NOMO-1 treated with dmso at 0.1 percent for 144 hours (cell line): ENCODE measurements around the gene AP2B1.
"Not testable (repeated sequence)": the region's sequence is repeated elsewhere in the genome, so short reads cannot be mapped to it uniquely, and the experiment has no call there.

ENCODE experiments used
- DNase-seq: peaks from one replicate; lab custom pipeline; 2025; ENCODE audit not compliant: unreplicated experiment; lab: John Stamatoyannopoulos, UW

AP2B1 gene

DNA sequence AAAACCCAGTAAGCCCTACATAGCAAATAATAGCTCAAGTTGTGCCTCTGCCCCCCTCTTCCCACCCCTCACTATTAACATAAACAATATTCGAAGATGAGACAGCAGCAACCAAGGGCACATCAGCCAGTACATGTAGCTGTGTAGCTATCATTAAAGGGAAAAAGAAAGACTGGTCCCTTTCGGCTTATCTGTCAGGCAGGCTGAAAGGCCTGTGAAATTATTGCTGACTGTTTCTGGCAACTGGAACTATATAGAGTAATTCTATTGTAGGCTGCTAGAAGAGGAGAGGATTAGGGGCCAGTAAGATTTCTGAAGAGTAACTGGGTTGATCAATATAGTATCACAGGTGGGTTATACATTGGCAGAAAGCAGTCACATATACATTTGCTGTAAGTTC lies 107.8 kb downstream of the AP2B1 start:
- no peak for DNase-seq

DNA sequence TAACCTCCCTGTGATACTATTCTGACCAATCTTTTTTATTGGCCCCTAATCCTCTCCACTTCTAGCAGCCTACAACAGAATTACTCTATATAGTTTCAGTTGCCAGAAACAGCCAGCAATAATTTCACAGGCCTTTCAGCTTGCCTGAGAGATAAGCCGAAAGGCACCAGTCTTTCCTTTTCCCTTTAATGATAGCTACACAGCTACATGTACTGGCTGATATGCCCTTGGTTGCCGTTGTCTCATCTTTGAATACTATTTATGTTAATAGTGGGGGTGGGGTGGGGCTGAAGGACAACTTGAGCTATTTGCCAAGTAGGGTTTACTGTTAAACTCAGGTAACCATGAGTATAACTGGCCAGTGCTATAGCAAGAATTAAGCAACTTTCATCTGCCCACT lies 108.5 kb downstream of the AP2B1 start:
- no peak for DNase-seq

DNA sequence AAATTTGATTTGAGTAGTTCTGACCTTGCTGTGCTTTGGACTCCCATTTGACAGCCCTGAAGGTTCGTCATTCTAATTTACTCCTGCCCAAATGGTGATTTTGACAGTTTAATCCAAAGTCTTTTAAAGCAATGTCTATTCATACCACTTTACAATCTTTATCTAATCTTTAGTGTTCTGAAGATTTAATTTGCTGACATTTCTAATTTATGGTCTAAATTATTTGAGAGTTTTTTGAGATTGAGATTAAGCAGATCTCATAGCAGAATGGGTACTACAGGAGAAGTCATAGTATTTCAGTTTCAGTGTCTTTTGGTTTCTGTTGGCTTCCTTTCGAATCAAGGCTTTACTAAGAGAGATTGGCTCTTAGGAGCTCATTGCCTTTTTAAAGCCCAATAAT lies 111.7 kb downstream of the AP2B1 start:
- DNase-seq: no peak

DNA sequence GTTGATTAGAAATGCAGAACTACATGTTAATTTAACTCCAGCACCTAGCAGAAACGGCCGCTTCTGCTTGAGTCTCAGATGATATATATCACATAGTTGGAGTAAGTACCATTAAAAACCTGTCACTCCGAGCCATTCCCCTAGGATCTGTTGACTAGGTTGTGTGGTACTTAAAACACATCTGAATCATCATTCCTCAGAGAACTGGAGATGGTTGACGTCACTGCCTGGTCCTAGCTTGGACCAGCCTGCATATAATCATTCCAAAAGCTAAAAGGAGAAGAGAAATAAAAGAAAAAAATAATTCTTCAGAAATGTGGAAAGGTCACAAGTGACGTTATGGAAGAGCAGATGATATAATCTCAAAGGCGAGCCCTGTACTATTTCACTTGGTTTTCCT lies 113.0 kb downstream of the AP2B1 start:
- DNase-seq: no peak

DNA sequence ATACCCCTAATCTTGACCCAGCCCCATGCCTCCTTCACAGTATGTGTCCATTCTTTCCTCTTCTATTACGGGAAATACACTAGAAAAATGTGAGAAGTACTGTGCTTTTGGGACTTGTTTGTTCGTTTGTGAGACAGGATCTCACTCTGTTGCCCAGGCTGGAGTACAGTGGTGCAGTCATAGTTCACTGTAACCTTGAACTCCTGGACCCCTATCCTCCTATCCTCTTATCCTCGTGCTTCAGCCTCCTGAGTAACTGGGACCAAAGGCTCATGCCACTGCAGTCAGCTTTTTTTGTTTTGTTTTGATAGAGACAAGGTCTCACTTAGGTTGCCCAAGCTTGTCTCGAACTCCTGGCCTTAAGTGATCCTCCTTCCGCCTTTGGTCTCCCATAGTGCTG lies 114.4 kb downstream of the AP2B1 start:
- DNase-seq: no peak

DNA sequence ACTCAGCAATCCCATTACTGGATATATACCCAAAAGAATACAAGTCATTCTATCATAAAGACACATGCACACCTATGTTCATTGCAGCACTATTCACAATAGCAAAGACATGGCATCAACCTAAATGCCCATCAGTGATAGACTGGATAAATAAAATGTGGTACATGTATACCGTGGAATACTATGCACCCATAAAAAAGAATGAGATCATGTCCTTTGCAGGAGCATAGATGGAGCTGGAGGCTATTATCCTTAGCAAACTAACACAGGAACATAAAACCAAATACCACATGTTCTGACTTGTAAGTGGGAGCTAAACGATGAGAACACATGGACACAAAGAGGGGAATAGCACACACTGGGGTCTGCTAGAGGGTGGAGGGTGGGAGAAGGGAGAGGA lies 116.2 kb downstream of the AP2B1 start:
- DNase-seq: not testable (repeated sequence)

DNA sequence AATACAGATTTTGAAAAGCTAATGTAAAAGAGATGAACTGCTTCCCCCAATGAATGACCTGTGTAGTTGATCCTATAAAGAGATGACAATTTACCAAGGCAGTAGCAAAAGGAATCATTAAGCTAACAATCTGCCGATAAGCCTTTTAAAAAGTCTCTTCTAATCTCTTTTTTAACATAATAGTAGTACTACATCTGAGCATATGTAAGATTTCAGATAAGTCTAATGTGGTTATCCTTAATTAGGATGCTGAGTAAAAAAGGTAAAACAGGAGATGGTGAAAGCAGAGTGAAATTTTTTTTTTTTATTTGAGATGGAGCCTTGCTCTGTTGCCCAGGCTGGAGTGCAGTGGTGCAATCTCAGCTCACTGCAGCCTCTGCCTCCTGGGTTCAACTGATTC lies 118.1 kb downstream of the AP2B1 start:
- DNase-seq: no peak

DNA sequence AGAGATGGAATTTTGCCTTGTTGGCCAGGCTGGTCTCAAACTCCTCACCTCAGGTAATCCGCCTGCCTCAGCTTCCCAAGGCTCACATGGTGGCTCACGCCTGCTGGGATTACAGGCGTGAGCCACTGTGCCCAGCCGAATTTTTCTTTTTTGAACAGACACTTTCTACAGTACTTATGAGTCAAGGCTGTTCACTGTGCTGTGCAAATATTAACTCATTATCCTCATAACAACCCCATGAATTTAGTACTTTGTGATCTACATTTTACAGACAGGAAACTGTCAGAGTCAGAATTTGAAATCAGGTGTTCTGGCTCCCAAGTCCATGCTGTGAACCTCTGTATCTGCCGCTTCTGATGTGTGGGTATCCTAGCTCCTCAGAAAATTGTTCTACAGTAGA lies 118.6 kb downstream of the AP2B1 start:
- no peak for DNase-seq

DNA sequence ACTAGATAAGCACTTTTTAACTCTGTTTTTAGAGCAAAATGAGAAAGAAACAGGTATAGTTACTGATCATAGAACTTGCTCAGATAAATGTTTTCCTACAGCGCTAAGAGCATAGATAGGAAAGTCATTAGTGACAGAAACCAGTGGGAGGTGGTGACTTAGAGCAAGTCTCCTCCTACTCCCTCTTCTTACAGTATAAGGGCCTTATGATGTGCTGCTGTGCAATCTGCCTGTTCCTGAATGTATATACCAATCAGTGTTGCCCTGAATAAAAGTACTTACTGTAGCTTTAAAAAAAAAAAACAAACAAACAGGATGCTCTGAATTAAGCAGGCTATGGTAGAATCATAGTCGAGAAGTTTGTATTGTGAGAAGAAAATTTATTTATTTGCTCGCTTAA lies 121.0 kb downstream of the AP2B1 start:
- no peak for DNase-seq

DNA sequence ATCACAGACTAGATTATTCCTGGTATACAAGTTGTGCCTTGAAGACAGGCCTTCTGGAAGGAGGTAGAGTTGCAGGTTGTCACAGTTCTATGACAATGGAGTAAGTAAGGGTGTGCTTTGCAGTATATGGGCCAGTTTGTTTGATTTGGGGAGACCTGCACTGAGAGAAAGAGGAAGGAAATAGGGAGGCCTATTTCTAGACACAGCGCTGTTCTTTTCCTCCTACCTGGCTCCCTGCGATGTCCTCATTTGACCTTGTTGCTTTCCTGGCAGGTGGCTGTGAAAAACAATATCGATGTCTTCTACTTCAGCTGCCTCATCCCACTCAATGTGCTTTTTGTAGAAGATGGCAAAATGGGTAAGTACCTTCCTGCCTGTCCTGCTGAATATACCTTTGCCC lies 121.8 kb downstream of the AP2B1 start:
- no peak for DNase-seq

DNA sequence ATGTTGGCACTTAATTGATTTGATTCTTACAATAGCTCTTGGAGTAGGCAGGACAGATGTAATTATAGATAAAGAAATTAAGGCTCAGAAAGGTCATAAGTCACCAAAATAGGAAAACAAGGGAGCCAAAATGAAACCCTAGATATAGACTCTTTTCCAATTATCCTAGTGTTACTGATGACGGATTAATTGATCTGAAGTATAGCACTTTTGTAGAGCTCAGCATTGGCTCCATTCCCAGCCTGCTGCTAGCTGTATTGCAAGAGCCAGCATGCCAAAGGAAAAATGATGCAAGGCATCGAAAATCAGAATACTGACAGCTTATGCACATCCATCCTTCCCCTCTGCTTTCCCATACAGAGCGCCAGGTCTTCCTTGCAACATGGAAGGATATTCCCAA lies 122.8 kb downstream of the AP2B1 start:
- no peak for DNase-seq

DNA sequence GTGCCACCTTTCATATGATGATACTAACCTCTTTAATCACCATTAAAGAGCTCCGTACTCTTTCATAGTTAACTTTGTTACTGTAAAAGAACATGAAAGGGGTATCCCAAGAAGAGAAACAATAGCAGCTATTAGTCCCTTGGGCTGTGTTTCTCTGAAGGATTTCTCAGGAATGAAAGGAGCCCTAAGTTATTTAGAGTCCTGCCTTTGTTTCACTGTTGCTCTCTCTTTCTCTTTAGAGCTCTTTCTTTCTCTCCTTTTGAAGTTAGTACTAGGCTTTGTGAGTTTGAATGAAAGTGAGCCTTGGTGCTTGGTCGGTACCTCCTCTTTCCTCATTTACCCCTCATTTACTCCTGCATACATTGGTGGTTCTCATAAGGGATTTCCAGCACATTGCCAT lies 123.8 kb downstream of the AP2B1 start:
- no peak for DNase-seq

DNA sequence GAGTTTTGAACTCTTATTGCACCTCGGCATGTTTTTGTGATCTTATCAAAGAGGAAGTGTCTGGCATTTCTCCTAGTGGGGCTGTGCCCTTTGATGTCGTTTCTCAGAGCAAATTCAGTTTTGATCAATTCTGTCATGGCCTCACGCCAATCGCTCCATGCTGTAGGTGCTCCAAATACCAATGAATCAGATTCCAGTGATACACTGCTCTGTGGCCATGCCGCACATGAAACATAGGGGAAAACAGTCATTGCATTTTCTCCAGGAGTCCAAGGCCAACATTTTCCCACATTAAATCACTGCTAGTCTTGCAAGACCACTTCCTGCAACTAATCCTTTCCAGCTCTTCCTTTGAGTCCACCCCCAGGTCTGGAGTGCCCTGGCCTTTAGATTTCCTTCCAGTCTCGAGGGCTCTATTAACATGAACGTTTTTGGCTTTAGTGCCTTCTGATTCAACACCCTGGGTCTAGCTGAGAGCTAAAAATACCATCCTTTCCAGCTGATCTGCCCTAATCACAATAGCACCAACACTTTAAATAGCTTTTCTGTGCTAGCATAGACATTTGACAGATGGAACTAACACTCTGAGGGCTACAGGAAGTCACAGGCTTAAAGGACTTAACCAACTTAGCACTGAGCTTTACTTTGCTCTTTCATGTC lies 126.1 kb downstream of the AP2B1 start:
- DNase-seq: no peak

DNA sequence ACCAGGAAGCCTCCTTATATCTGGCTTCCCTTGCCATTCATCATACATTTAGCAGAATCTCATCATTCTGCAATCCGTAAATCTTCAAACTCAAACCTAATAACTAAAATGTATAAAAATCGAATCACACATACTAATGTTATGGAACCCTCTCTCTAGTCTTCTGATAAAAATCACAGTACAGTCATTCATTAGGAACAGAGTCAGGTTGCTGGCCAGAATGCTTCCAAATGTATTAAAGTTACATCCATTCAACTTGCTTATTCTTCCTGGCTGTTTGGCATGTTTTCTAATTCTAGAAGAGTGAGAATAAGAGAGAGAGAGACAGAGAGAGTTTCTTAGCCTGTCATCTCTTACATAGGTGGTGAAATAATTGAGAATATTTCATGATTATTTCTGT lies 127.9 kb downstream of the AP2B1 start:
- no peak for DNase-seq

DNA sequence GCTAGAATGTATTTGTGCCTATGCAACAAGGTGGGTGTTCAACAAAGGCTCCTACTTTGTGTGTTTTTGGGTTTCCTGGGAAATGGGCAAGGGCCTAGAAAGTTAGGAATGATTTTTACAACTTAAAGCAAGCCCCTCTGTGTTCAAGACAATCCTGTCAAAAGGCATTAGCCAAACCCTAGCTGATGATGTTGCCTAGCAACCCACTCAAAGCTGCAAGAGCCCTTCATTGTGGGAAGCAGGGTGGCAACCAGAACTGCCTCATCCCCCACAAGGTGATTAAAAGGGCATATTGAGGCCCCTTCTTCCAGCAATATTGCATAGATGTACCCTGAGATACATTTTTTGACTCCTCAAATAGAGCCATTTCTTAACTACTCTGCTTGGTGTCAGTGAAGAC lies 128.3 kb downstream of the AP2B1 start:
- no peak for DNase-seq

DNA sequence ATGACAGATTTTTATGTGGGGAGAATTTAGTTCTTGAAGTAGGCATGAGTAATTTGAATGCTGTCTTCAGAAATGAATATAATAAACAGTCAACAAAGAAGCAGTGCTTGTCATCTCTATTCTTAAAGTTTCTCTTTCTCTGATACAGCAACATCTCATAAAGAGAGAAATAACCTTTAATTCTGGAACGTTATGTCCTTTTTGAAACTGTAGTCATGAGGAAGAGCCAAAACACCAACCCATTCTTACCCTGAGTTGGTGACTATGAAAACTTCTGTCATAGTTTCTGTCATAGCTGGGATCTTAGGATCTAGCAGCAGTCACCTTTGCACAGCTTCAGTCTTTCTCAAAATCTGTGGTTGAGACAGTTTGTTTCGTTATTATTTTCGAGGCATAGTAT lies 129.1 kb downstream of the AP2B1 start:
- DNase-seq: no peak

DNA sequence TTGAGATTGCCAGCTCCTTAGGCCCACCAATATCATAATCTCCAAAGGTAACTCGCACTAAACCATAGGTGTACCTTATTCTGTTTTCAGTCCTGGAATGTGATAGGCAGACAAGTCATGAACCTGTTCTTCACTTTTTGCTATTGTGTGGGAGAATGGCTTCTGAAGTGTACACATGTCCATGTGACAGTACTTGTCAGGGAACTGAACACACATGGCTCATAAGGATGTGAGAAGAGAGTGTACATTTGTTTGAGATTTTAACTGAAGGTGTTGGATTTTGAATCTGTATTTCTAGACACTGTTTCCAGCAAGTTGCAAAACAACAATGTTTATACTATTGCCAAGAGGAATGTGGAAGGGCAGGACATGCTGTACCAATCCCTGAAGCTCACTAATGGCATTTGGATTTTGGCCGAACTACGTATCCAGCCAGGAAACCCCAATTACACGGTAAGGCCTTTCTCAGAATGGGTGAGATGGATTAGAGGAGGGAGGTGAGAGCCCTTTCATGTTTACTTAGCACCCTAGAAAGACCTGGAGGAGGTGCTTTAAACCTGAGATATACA lies 129.9 kb downstream of the AP2B1 start:
- no peak for DNase-seq

DNA sequence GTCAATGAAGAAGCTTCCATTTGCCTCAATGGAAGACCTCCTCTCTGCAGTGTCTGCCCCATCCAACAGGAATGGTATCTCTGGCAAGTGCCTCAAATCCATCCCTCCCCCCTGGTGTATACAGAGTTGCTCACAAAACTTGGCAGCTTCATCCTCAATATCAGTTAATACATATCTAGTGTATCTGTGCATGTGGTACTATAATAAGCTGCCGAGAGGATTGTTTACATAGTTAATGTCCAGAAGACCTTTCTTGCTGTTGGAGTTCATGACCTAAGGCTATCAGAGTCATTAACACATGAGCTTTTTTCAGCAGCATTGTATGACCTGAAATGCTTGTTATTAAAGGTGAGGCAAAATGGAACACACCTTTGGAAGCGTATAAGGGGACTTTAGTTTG lies 130.4 kb downstream of the AP2B1 start:
- no peak for DNase-seq

DNA sequence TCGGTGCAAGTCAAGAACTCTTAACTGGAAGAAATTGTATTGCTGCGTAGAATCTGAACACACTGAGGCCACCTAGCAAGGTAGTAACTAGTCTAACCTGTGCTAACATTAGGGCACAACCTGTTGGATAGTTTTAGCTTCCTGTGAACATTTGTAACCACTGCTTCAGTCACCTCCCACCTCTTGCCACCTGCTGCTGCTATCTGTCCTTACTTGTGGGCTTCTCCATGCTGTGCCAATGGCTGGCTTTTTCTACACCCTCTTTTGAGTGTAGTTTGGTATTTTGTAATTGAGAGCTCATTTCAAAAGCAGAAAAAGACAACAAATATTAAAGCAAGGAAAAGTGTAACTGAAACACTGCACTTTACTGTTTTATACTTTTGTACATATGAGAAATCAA lies 136.6 kb downstream of the AP2B1 start:
- DNase-seq: no peak

DNA sequence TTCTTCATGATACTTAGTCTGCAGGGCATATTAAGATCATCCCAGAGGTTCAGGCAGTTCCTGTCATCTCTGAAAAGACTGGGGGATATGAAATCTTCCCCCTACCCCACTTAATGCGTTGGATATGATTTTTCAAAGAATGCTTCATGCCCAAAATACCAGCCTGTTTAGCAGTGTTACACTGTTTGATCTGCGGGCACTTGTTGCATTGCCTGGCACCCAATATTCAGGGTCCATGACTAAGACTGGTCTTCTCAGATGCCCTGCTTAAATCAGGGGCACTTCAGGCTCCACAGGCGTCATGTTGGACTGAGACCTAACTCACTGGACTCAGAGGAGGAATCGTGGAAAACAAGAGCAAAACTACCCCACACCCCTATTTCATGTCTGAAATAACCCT lies 137.9 kb downstream of the AP2B1 start:
- DNase-seq: no peak

DNA sequence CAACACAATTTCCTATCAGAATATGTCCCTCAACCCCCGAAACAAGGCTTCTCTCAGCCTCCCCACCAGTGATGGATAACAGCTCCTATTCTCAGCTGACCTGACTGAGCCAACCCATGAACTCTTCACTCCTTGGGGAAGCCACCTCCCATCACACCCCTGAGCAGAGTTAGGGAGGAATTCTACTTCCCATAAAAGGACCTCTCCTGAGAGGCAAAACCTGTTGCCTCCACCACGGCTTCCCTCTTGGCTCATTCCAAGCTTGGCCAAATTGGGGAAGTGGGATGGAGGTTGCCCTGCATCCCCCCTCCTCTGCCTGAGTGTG lies 138.6 kb downstream of the AP2B1 start:
- DNase-seq: no peak

DNA sequence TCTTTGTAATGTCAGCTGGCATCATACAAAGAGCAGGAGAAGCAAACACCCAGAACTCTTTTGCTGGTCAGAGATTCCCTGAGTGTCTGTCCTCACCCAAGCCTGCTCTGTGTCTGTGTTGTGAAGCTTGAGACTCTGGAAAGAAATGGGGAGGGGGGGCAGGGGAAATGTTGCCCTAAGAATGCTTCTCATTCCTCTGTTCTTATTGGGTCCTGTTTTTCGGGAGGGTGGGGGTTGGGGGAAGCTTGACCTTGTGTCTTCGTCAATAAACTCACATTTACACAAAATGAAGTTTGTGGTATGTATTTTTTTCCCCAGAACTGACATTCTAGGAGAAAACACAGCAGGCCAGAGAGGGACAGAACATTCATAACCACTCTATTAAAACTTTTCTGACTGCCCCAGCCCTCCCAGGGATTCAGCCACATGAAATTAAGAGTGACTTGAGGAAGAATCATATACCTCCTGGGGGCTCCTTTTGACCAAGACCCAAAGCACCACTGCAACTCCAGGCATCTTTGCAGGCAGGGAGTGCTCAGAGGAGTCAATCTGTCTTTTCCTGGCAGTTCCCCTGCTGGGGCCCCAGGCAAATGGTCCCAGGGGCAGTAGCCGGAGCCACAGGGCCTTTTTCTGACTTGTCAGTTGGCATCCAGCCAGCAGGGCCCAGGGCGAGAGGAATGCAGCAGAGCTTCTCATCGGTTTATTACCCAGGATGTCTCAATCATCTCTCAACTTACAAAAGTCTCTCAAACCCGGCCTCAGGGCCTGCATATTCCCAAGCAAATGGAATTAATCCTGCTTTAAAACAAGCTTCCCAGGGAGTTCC lies 139.2 kb downstream of the AP2B1 start:
- no peak for DNase-seq
